ENCODE measurements around the gene CDKAL1.

Gene CDKAL1

DNA sequence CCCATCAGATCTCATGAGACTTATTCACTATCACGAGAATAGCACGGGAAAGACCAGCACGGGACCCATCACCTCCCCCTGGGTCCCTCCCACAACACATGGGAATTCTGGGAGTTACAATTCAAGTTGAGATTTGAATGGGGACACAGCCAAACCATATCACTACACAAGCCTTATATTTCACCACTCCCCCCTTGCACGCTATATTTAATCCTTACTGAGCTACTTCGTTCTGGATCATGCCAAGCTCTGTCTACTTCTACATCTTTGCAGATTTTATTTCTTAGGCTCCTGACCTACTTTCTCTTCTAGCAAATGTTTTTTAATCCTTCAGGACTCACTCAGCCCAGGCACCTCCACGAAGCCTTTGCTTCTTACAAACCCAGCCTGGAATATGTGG is 606.7 kb downstream of the CDKAL1 start:
- no peak overlapping the region for H4K8ac ChIP-seq (ENCODE audit: low read depth, low read length)

DNA sequence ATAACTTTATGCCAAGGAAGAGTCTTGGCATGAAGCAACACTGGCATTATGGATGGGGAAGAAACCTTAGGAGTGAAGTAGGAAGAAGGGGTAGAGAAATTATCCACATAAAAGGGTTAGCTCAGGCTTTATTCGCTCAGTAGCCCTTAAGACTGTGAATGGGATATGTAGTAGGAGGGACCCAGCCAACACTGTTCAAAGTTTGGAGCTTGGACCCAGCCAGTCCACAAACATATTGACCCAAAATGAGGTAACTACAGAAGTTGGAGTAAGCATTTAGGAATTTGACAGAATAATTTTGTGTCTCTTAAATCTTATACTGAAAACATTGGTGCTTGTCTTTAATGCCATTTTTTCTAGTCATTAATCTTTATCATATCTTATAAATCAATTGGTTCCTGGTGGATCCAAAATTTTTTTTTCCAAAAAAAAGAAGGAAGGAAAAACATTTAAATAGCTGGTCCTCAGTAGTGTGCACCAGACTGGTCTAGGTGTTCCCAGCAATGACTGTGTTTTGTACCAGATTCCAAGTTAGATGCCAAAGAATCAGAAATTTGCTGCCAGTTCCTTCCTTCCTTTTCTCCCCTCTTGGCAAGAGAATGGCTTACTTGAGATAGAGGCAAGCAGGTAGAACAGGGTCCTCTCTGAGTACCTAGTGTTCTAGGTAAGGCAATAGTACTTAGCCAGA is 607.5 kb downstream of the CDKAL1 start:
- Histone ChIP-seq H3K4me1 (ENCODE audit: control insufficient read depth in 2 of 2, insufficient read depth in 1 of 2, low read depth in 1 of 2, low read length in 2 of 2) (peaks cover 4 to 38% of the 10 kb centered on the region in 2 donors), H3K79me1 (ENCODE audit: low read depth, low read length) (no peaks in the 10 kb centered on the region), H3K9ac (ENCODE audit: low read depth, low read length, poor library complexity) (no peak overlapping the region), H3K14ac (ENCODE audit: low read length) (no peak overlapping the region), H3K9me3 (replicated peaks in 1 of 2; ENCODE audit: control insufficient read depth in 2 of 2, insufficient read depth in 1 of 2, low read depth in 1 of 2, low read length in 2 of 2) (no peaks in the 10 kb centered on the region), H2BK12ac (ENCODE audit: low read length) (no peak overlapping the region), H3K4ac (ENCODE audit: low read length) (no peak overlapping the region), H2BK120ac (ENCODE audit: low read depth, low read length) (no peak overlapping the region), H3K36me3 (replicated peaks in 1 of 2; ENCODE audit: control insufficient read depth in 2 of 2, insufficient read depth in 2 of 2, low read length in 2 of 2) (no peaks in the 10 kb centered on the region), H3K4me2 (ENCODE audit: insufficient read depth, low read length, poor library complexity, severe bottlenecking) (no peak overlapping the region), H4K8ac (ENCODE audit: low read depth, low read length) (no peak overlapping the region), H3K18ac (ENCODE audit: low read length) (no peak overlapping the region), H2BK15ac (ENCODE audit: low read length) (no peak overlapping the region), H3K23ac (ENCODE audit: low read depth, low read length, poor library complexity) (no peak overlapping the region), H3K27me3 (ENCODE audit: control insufficient read depth in 3 of 3, insufficient read depth in 3 of 3, low read depth in 1 of 3, low read length in 3 of 3) (no peaks in the 10 kb centered on the region), H2AFZ (ENCODE audit: low read length) (no peak overlapping the region), H3K27ac (replicated peaks; ENCODE audit: low read length) (no peak overlapping the region), H2AK5ac (ENCODE audit: low read depth, low read length) (no peak overlapping the region), H4K91ac (ENCODE audit: low read depth, low read length, poor library complexity) (no peak overlapping the region), H3K4me3 (ENCODE audit: low read length in 2 of 2) (no peak overlapping the region), H2BK5ac (ENCODE audit: low read length) (no peak overlapping the region)
- no peak for DNase-seq (ENCODE audit: low spot score)
- WGBS, 2 donors (ENCODE audit: extremely low coverage in 2 of 2, insufficient read length in 2 of 2, insufficient replicate concordance in 1 of 2), result no CpG with 5 or more reads among the region's 1 CpG

More for the DNA sequence above, 606.7 kb downstream of the CDKAL1 start:
- H3K4ac ChIP-seq (ENCODE audit: low read length), result no peak overlapping the region
- H3K23ac ChIP-seq (ENCODE audit: low read depth, low read length, poor library complexity), result no peak overlapping the region
- H3K9ac ChIP-seq (ENCODE audit: low read depth, low read length, poor library complexity), result no peak overlapping the region
- no peak overlapping the region for H2AK5ac ChIP-seq (ENCODE audit: low read depth, low read length)
- H4K91ac ChIP-seq (ENCODE audit: low read depth, low read length, poor library complexity), result no peak overlapping the region
- H2BK15ac ChIP-seq (ENCODE audit: low read length), result no peak overlapping the region
- H3K79me1 ChIP-seq (ENCODE audit: low read depth, low read length), result no peaks in the 10 kb centered on the region
- H3K4me3 ChIP-seq (ENCODE audit: low read length in 2 of 2), result no peak overlapping the region
- H3K9me3 ChIP-seq (replicated peaks in 1 of 2; ENCODE audit: control insufficient read depth in 2 of 2, insufficient read depth in 1 of 2, low read depth in 1 of 2, low read length in 2 of 2), result no peaks in the 10 kb centered on the region
- H2AFZ ChIP-seq (ENCODE audit: low read length), result no peak overlapping the region
- no peaks in the 10 kb centered on the region for H3K36me3 ChIP-seq (replicated peaks in 1 of 2; ENCODE audit: control insufficient read depth in 2 of 2, insufficient read depth in 2 of 2, low read length in 2 of 2)
- DNase-seq (ENCODE audit: low spot score), result no peak
- no peak overlapping the region for H3K18ac ChIP-seq (ENCODE audit: low read length)
- WGBS, 2 donors (ENCODE audit: extremely low coverage in 2 of 2, insufficient read length in 2 of 2, insufficient replicate concordance in 1 of 2), result no CpG with 5 or more reads among the region's 6 CpGs
- no peak overlapping the region for H2BK120ac ChIP-seq (ENCODE audit: low read depth, low read length)
- no peak overlapping the region for H3K4me2 ChIP-seq (ENCODE audit: insufficient read depth, low read length, poor library complexity, severe bottlenecking)
- H3K14ac ChIP-seq (ENCODE audit: low read length), result no peak overlapping the region
- no peak overlapping the region for H2BK12ac ChIP-seq (ENCODE audit: low read length)
- no peaks in the 10 kb centered on the region for H3K27me3 ChIP-seq (ENCODE audit: control insufficient read depth in 3 of 3, insufficient read depth in 3 of 3, low read depth in 1 of 3, low read length in 3 of 3)
- no peak overlapping the region for H3K27ac ChIP-seq (replicated peaks; ENCODE audit: low read length)
- no peak overlapping the region for H2BK5ac ChIP-seq (ENCODE audit: low read length)
- H3K4me1 ChIP-seq (ENCODE audit: control insufficient read depth in 2 of 2, insufficient read depth in 1 of 2, low read depth in 1 of 2, low read length in 2 of 2), result peaks cover 5 to 42% of the 10 kb centered on the region in 2 donors

GRCh38 chr6:21142741-21143140 is 608.5 kb downstream of the CDKAL1 start:
- Histone ChIP-seq H4K91ac (ENCODE audit: low read depth, low read length, poor library complexity) (no peak overlapping the region), H2AFZ (ENCODE audit: low read length) (no peak overlapping the region), H3K27ac (replicated peaks; ENCODE audit: low read length) (no peak overlapping the region), H3K4me2 (ENCODE audit: insufficient read depth, low read length, poor library complexity, severe bottlenecking) (no peak overlapping the region), H3K9me3 (replicated peaks in 1 of 2; ENCODE audit: control insufficient read depth in 2 of 2, insufficient read depth in 1 of 2, low read depth in 1 of 2, low read length in 2 of 2) (no peaks in the 10 kb centered on the region), H3K27me3 (ENCODE audit: control insufficient read depth in 3 of 3, insufficient read depth in 3 of 3, low read depth in 1 of 3, low read length in 3 of 3) (no peaks in the 10 kb centered on the region), H3K4me3 (ENCODE audit: low read length in 2 of 2) (no peak overlapping the region), H3K23ac (ENCODE audit: low read depth, low read length, poor library complexity) (no peak overlapping the region), H2BK15ac (ENCODE audit: low read length) (no peak overlapping the region), H3K79me1 (ENCODE audit: low read depth, low read length) (no peaks in the 10 kb centered on the region), H2BK120ac (ENCODE audit: low read depth, low read length) (no peak overlapping the region), H2BK12ac (ENCODE audit: low read length) (no peak overlapping the region), H3K9ac (ENCODE audit: low read depth, low read length, poor library complexity) (no peak overlapping the region), H3K14ac (ENCODE audit: low read length) (no peak overlapping the region), H3K4ac (ENCODE audit: low read length) (no peak overlapping the region), H3K18ac (ENCODE audit: low read length) (no peak overlapping the region), H3K36me3 (replicated peaks in 1 of 2; ENCODE audit: control insufficient read depth in 2 of 2, insufficient read depth in 2 of 2, low read length in 2 of 2) (no peaks in the 10 kb centered on the region), H2BK5ac (ENCODE audit: low read length) (no peak overlapping the region), H3K4me1 (ENCODE audit: control insufficient read depth in 2 of 2, insufficient read depth in 1 of 2, low read depth in 1 of 2, low read length in 2 of 2) (peaks cover 2 to 29% of the 10 kb centered on the region in 2 donors), H4K8ac (ENCODE audit: low read depth, low read length) (no peak overlapping the region), H2AK5ac (ENCODE audit: low read depth, low read length) (no peak overlapping the region)
- DNase-seq (ENCODE audit: low spot score), result no peak
- no CpG with 5 or more reads among the region's 3 CpGs for WGBS, 2 donors (ENCODE audit: extremely low coverage in 2 of 2, insufficient read length in 2 of 2, insufficient replicate concordance in 1 of 2)

DNA sequence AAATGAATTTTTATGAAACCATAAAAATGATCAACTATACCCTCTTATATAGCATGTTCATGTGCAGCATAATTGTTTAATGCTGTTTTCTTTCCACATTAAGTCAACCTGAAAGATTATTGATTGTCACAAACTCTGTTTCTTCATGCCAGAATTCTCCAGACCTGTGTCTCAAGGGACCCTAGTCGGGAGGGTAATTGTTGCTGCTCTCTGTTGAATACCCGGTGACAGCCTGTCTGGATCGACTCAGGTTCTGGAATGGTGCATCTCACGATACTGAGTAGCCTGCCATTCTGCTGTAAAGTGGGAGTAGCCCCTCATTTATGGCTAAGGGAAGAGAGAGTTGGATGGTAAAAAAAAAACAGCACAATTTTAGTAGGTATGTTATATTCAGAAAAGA is 609.4 kb downstream of the CDKAL1 start:
- Histone ChIP-seq H3K14ac (ENCODE audit: low read length) (no peak overlapping the region), H3K23ac (ENCODE audit: low read depth, low read length, poor library complexity) (no peak overlapping the region), H3K18ac (ENCODE audit: low read length) (no peak overlapping the region), H3K27ac (replicated peaks; ENCODE audit: low read length) (no peak overlapping the region), H4K8ac (ENCODE audit: low read depth, low read length) (no peak overlapping the region), H3K27me3 (ENCODE audit: control insufficient read depth in 3 of 3, insufficient read depth in 3 of 3, low read depth in 1 of 3, low read length in 3 of 3) (no peaks in the 10 kb centered on the region), H2AFZ (ENCODE audit: low read length) (no peak overlapping the region), H3K36me3 (replicated peaks in 1 of 2; ENCODE audit: control insufficient read depth in 2 of 2, insufficient read depth in 2 of 2, low read length in 2 of 2) (no peaks in the 10 kb centered on the region), H3K4me2 (ENCODE audit: insufficient read depth, low read length, poor library complexity, severe bottlenecking) (no peak overlapping the region), H2AK5ac (ENCODE audit: low read depth, low read length) (no peak overlapping the region), H3K79me1 (ENCODE audit: low read depth, low read length) (no peaks in the 10 kb centered on the region), H3K4me1 (ENCODE audit: control insufficient read depth in 2 of 2, insufficient read depth in 1 of 2, low read depth in 1 of 2, low read length in 2 of 2) (peaks cover 2 to 22% of the 10 kb centered on the region in 2 donors), H3K9ac (ENCODE audit: low read depth, low read length, poor library complexity) (no peak overlapping the region), H2BK5ac (ENCODE audit: low read length) (no peak overlapping the region), H4K91ac (ENCODE audit: low read depth, low read length, poor library complexity) (no peak overlapping the region), H2BK15ac (ENCODE audit: low read length) (no peak overlapping the region), H3K4ac (ENCODE audit: low read length) (no peak overlapping the region), H3K9me3 (replicated peaks in 1 of 2; ENCODE audit: control insufficient read depth in 2 of 2, insufficient read depth in 1 of 2, low read depth in 1 of 2, low read length in 2 of 2) (no peaks in the 10 kb centered on the region), H2BK120ac (ENCODE audit: low read depth, low read length) (no peak overlapping the region), H3K4me3 (ENCODE audit: low read length in 2 of 2) (no peak overlapping the region), H2BK12ac (ENCODE audit: low read length) (no peak overlapping the region)
- no peak for DNase-seq (ENCODE audit: low spot score)
- no CpG with 5 or more reads among the region's 4 CpGs for WGBS, 2 donors (ENCODE audit: extremely low coverage in 2 of 2, insufficient read length in 2 of 2, insufficient replicate concordance in 1 of 2)

Data from neuronal stem cell (in vitro differentiated cells).